ENCODE results near the gene HDAC4. TPM values are rescaled to one million over a fixed set of nuclear protein-coding genes. Genes with fewer than 3 reads are reported as not detected.

HDAC4 gene
- total RNA-seq, 4 donors from 2014 or later: 68.0 to 123 (median 86.5) TPM

GRCh38 chr2:239288237-239288636 lies 112.6 kb downstream of the HDAC4 start:
- 51 to 61% methylated on average over 4 of the region's 4 CpGs for WGBS, 2 donors
- H3K9me3 ChIP-seq: no peaks in the 10 kb centered on the region
- peak overlapping the region in 1 of 4 donors; percentile 39 for H3K27ac ChIP-seq
- peaks cover 0 to 6% (median 0%) of the 10 kb centered on the region in 3 donors for H3K36me3 ChIP-seq
- H3K4me1 ChIP-seq: peaks cover 0 to 92% (median 64%) of the 10 kb centered on the region in 4 donors
- H3K4me3 ChIP-seq: no peak overlapping the region
- TF ChIP-seq EP300 (IDR thresholded peaks at IDR 0.05) (no peak), POLR2A (IDR thresholded peaks at IDR 0.05) (no peak), CTCF (IDR thresholded peaks at IDR 0.05) (no peak)
- no peaks in the 10 kb centered on the region for H3K27me3 ChIP-seq
- no peak for DNase-seq (ENCODE audit: low spot score in 2 of 2)

GRCh38 chr2:239287461-239287860 lies 113.4 kb downstream of the HDAC4 start:
- no peaks in the 10 kb centered on the region for H3K27me3 ChIP-seq
- peak in 1 of 2 donors; percentile 7 for DNase-seq (ENCODE audit: low spot score in 2 of 2)

DNA sequence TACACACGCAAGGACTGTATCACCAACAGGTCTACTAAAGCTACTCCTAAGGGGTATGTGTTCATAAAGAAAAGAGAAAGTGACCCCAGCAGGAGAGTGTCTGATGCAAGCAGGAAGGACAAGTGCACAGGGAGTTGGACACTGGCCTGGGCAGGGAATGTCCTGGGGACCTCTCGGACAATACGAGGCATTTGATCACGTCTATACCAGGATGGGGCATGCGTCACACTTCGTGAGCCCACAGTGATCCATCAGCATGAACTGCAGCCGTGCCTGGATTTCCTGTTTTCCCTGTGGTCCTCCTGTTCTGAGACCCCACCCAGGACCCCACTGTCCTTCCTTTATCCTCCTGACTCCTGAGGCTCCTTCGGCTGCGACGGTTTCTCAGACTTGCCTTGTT lies 113.9 kb downstream of the HDAC4 start:
- H3K36me3 ChIP-seq: peaks cover 0 to 6% (median 0%) of the 10 kb centered on the region in 3 donors
- WGBS, 2 donors: 85 to 92% methylated on average over 10 of the region's 10 CpGs
- DNase-seq (ENCODE audit: low spot score in 2 of 2): peak in 1 of 2 donors; percentile 9

More at GRCh38 chr2:239287461-239287860, 113.4 kb downstream of the HDAC4 start:
- no peak overlapping the region for H3K4me3 ChIP-seq
- H3K4me1 ChIP-seq: peaks cover 0 to 84% (median 57%) of the 10 kb centered on the region in 4 donors
- 67 to 68% methylated on average over 5 of the region's 5 CpGs for WGBS, 2 donors
- no peaks in the 10 kb centered on the region for H3K9me3 ChIP-seq
- H3K27ac ChIP-seq: peak overlapping the region in 1 of 4 donors; percentile 39
- no peak for TF ChIP-seq EP300 (IDR thresholded peaks at IDR 0.05)
- TF ChIP-seq POLR2A (IDR thresholded peaks at IDR 0.05): no peak
- no peak for TF ChIP-seq CTCF (IDR thresholded peaks at IDR 0.05)
- H3K36me3 ChIP-seq: peaks cover 0 to 6% (median 0%) of the 10 kb centered on the region in 3 donors

DNA sequence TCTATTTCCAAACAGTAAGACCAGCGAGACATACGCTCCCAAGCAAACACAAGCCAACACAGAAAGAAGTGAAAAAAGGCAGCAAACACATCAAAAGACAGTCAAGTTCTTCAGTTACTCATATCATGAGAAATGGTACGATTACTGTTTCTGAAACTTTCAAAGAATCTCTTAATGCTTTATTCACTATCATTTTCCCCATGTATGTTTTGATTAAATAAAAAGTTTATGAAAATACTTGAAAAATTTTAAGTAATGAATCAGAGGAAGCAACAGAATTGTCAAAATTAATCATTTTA lies 114.9 kb downstream of the HDAC4 start:
- DNase-seq (ENCODE audit: low spot score in 2 of 2): no peak
- Histone ChIP-seq H3K4me3 (peak overlapping the region in 1 of 4 donors; percentile 20), H3K9me3 (no peaks in the 10 kb centered on the region), H3K27me3 (no peaks in the 10 kb centered on the region), H3K4me1 (peaks cover 0 to 69% (median 44%) of the 10 kb centered on the region in 4 donors), H3K27ac (peak overlapping the region in 2 of 4 donors; percentile 46 to 65), H3K36me3 (peaks cover 0 to 6% (median 0%) of the 10 kb centered on the region in 3 donors)
- TF ChIP-seq POLR2A (IDR thresholded peaks at IDR 0.05) (no peak), CTCF (IDR thresholded peaks at IDR 0.05) (no peak), EP300 (IDR thresholded peaks at IDR 0.05) (no peak)
- WGBS, 2 donors: 66 to 70% methylated on average over 3 of the region's 3 CpGs

More for the DNA sequence above, 113.9 kb downstream of the HDAC4 start:
- Histone ChIP-seq H3K27me3 (no peaks in the 10 kb centered on the region), H3K4me1 (peaks cover 0 to 79% (median 53%) of the 10 kb centered on the region in 4 donors), H3K4me3 (no peak overlapping the region), H3K27ac (no peak overlapping the region), H3K9me3 (no peaks in the 10 kb centered on the region)
- TF ChIP-seq EP300 (IDR thresholded peaks at IDR 0.05) (no peak), POLR2A (IDR thresholded peaks at IDR 0.05) (no peak), CTCF (IDR thresholded peaks at IDR 0.05) (no peak)

DNA sequence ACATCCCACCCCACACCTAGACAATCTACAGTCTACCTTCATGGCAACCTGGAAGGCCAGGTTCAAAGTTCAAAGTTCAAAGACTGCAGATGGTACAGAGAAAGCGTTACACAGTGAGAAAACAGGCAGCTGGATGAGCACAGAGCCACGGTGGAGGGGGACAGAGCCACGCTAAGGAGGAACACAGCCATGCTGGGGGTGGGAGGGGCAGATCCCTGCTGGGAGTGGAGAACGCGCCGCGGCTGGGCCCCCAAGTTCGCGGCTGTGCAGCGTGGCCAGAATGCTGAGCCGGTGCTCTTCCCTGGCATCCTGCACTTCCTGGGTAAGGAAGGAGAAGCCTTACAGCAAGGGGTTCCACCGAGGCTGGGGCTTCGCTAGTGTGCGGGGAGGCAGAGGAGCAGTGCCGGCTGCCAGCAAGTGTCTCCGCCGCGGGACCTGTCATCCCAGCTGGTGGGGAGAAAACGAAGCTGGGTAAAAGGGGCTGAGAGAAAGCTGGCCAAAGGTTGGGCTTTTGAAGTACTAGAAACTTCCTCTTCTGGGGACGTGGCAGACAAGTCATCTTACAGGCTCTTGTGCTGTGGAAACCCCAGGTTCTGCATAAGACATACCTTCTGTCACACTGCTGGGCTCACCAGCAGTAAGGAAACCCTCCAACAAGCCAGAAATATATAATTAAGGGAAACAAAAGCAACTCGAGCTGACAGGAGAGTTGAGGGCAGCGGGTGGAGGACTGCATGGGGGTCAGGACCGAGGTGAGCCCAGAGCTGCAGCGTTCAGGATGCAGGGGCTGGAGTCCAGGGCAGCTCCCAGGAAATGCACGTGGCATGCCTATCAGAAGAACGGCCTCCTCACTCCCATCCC lies 115.5 kb downstream of the HDAC4 start:
- no peaks in the 10 kb centered on the region for H3K27me3 ChIP-seq
- H3K4me1 ChIP-seq: peaks cover 0 to 66% (median 39%) of the 10 kb centered on the region in 4 donors
- 32 to 45% methylated on average over 26 of the region's 26 CpGs for WGBS, 2 donors
- peaks cover 0 to 6% (median 0%) of the 10 kb centered on the region in 3 donors for H3K36me3 ChIP-seq
- peak in 1 of 2 donors; percentile 12 for DNase-seq (ENCODE audit: low spot score in 2 of 2)
- H3K27ac ChIP-seq: peak overlapping the region in 3 of 4 donors; percentile 46 to 65 (median 64)
- H3K9me3 ChIP-seq: no peaks in the 10 kb centered on the region
- H3K4me3 ChIP-seq: peak overlapping the region in 3 of 4 donors; percentile 15 to 20 (median 17)
- TF ChIP-seq CTCF (IDR thresholded peaks at IDR 0.05) (no peak), EP300 (IDR thresholded peaks at IDR 0.05) (no peak), POLR2A (IDR thresholded peaks at IDR 0.05) (no peak)

All from tibial nerve (tissue), 4 donors.